Mesenchymal stem cell (in vitro differentiated cells and primary cell): Measurements from ENCODE around the gene PFN3.
A peak's percentile ranks its signal among the peaks of the same experiment; 100 is the strongest.

Source experiments
- DNase-seq: peaks from one replicate; pipeline ENCODE4 v3.0.0-alpha.2; 2013
- H2AFZ ChIP-seq: one replicate; pipeline ENCODE4 v1.6.1; 2013; ENCODE audit warnings: low read depth, mild to moderate bottlenecking, control low read depth, inconsistent platforms, low read length, moderate library complexity
- H2AK5ac ChIP-seq: 2 replicates; pipeline ENCODE4 v1.6.1; 2013; ENCODE audit warnings: low read length, moderate library complexity, mild to moderate bottlenecking, inconsistent platforms; ENCODE audit not compliant: severe bottlenecking
- H2BK120ac ChIP-seq: one replicate; pipeline ENCODE4 v1.6.1; 2013; ENCODE audit warnings: low read depth, mild to moderate bottlenecking, inconsistent platforms, low read length, moderate library complexity
- H2BK12ac ChIP-seq, 2 experiments: one replicate each; pipeline ENCODE4 v1.6.1; 2013; ENCODE audit warnings: inconsistent platforms in 2 of 2, low read length in 2 of 2, mild to moderate bottlenecking in 2 of 2, moderate library complexity in 2 of 2, control low read depth in 1 of 2
- H2BK15ac ChIP-seq: one replicate; pipeline ENCODE4 v1.6.1; 2013; ENCODE audit warnings: mild to moderate bottlenecking, low read depth, inconsistent platforms; ENCODE audit not compliant: poor library complexity, severe bottlenecking
- H2BK5ac ChIP-seq: 2 replicates; pipeline ENCODE4 v1.6.1; 2013; ENCODE audit warnings: low read depth, mild to moderate bottlenecking, low read length, control low read depth, inconsistent platforms; ENCODE audit not compliant: poor library complexity, severe bottlenecking
- H3K14ac ChIP-seq, 2 experiments: one replicate each; pipeline ENCODE4 v1.6.1; 2013; ENCODE audit warnings: inconsistent platforms in 2 of 2, low read length in 2 of 2, control low read depth in 1 of 2, mild to moderate bottlenecking in 1 of 2, moderate library complexity in 1 of 2
- H3K18ac ChIP-seq, 2 experiments: one replicate each; pipeline ENCODE4 v1.6.1; 2013; ENCODE audit warnings: inconsistent platforms in 2 of 2, low read length in 2 of 2, control low read depth in 1 of 2, low read depth in 1 of 2, mild to moderate bottlenecking in 1 of 2
- H3K23ac ChIP-seq, 2 experiments: one replicate each; pipeline ENCODE4 v1.6.1; 2013; ENCODE audit warnings: inconsistent platforms in 2 of 2, low read length in 2 of 2, mild to moderate bottlenecking in 2 of 2, moderate library complexity in 2 of 2, control low read depth in 1 of 2
- H3K27ac ChIP-seq: 2 replicates; pipeline ENCODE4 v1.5.1; 2013; ENCODE audit warnings: mild to moderate bottlenecking, moderate library complexity, low read length, control low read depth, inconsistent platforms; ENCODE audit not compliant: poor library complexity, severe bottlenecking
- H3K27me3 ChIP-seq, 2 experiments: 2 replicates each; pipeline versions ENCODE4 v1.6.1 to v1.7.0; 2013; ENCODE audit warnings: low read length in 2 of 2, mild to moderate bottlenecking in 2 of 2, moderate library complexity in 2 of 2, control low read depth in 1 of 2, inconsistent platforms in 1 of 2; ENCODE audit not compliant: control insufficient read depth in 1 of 2, insufficient read depth in 1 of 2
- H3K36me3 ChIP-seq, 2 experiments: 2 replicates each; pipeline versions ENCODE4 v1.6.1 to v1.7.0; 2013; ENCODE audit warnings: low read length in 2 of 2, control low read depth in 1 of 2, inconsistent platforms in 1 of 2, low read depth in 1 of 2, mild to moderate bottlenecking in 1 of 2; ENCODE audit not compliant: insufficient read depth in 2 of 2, control insufficient read depth in 1 of 2
- H3K4ac ChIP-seq, 2 experiments: one replicate each; pipeline ENCODE4 v1.6.1; 2013; ENCODE audit warnings: inconsistent platforms in 2 of 2, low read length in 2 of 2, mild to moderate bottlenecking in 2 of 2, moderate library complexity in 2 of 2, control low read depth in 1 of 2, low read depth in 1 of 2
- H3K4me1 ChIP-seq: 2 replicates; pipeline ENCODE4 v1.6.1; 2013; ENCODE audit warnings: low read depth, low read length, control low read depth; ENCODE audit not compliant: control insufficient read depth, insufficient read depth
- H3K4me2 ChIP-seq: 2 replicates; pipeline ENCODE4 v1.6.1; 2013; ENCODE audit warnings: low read length, mild to moderate bottlenecking, inconsistent platforms; ENCODE audit not compliant: poor library complexity, severe bottlenecking
- H3K4me3 ChIP-seq, 2 experiments: 2 replicates each; pipeline versions ENCODE4 v1.5.1 to v1.7.0; 2013; ENCODE audit warnings: low read length in 2 of 2, mild to moderate bottlenecking in 2 of 2, control low read depth in 1 of 2, low read depth in 1 of 2; ENCODE audit not compliant: insufficient read depth in 1 of 2
- H3K79me1 ChIP-seq: replicated peaks from 2 replicates; pipeline ENCODE4 v1.6.1; 2013; ENCODE audit warnings: mild to moderate bottlenecking, control low read depth, low read length, inconsistent platforms; ENCODE audit not compliant: poor library complexity, severe bottlenecking
- H3K9ac ChIP-seq: 2 replicates; pipeline ENCODE4 v1.7.0; 2013; ENCODE audit warnings: mild to moderate bottlenecking, low read length, moderate library complexity
- H3K9me3 ChIP-seq: 2 replicates; pipeline ENCODE4 v1.7.0; 2013; ENCODE audit warnings: mild to moderate bottlenecking, low read length; ENCODE audit not compliant: control insufficient read depth
- H4K8ac ChIP-seq: one replicate; pipeline ENCODE4 v1.6.1; 2013; ENCODE audit warnings: inconsistent platforms, mild to moderate bottlenecking, low read length, moderate library complexity
- H4K91ac ChIP-seq: one replicate; pipeline ENCODE4 v1.6.1; 2013; ENCODE audit warnings: mild to moderate bottlenecking, low read length, inconsistent platforms
- WGBS: methylation state at CpG from one replicate; pipeline ENCODE4 v1.1.7; 2013; ENCODE audit warnings: mixed read lengths; 5-methylcytosine and 5-hydroxymethylcytosine counted together

PFN3 gene

DNA sequence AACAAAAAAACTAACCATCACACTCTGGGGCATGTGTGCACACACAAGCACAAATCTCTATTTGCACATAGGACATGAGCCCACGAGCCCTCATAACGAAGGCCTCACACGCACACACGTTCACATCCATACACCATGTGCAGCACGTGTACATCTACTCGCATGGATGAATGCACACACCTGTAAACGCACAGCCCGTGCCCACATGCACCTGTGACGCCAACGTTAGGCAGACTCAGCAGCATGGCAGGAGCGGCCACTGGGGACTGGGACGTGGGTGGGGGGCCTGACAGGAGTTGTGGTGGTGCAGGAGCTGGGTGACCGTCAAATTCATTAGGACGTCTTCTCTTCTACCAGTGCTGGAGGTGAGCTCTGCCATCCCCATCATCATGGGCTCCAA lies 13.1 kb downstream of the PFN3 start:
- Histone ChIP-seq H3K18ac (no peak overlapping the region), H2BK120ac (no peak overlapping the region), H3K9ac (no peak overlapping the region), H4K91ac (peak overlapping the region; percentile 1), H2AFZ (no peak overlapping the region), H4K8ac (no peak overlapping the region), H3K27me3 (peaks cover 10 to 50% of the 10 kb centered on the region in 2 experiments), H2BK12ac (no peak overlapping the region), H2BK5ac (no peak overlapping the region), H3K23ac (no peak overlapping the region), H3K36me3 (no peaks in the 10 kb centered on the region), H3K9me3 (no peaks in the 10 kb centered on the region), H3K27ac (no peak overlapping the region), H3K4me1 (peaks cover 22% of the 10 kb centered on the region), H2BK15ac (no peak overlapping the region), H3K4me2 (no peak overlapping the region), H3K14ac (no peak overlapping the region), H3K4me3 (no peak overlapping the region), H3K79me1 (no peaks in the 10 kb centered on the region), H2AK5ac (no peak overlapping the region), H3K4ac (no peak overlapping the region)
- 95% methylated on average over 12 of the region's 14 CpGs for WGBS
- DNase-seq: no peak

DNA sequence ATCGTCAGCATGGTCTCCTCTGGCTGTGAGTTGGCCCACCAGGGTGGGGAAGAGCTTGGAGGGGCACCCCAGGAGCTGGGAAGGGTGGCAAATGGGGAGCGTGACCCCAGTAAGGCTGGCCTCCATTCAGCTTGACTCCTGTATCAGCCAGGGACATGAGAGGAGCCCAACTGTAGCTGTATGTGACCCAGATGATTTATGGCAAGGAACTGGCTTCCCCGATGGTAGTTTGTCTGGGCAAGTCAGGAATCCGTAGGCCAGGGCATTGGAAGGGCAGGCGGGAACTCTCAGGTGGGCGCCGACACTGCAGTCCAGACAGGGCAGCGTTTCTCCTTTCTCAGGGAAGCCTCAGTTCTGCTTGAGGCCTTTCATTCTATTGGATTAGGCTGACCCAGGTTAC lies 13.9 kb downstream of the PFN3 start:
- H3K4me3 ChIP-seq: no peak overlapping the region
- H3K18ac ChIP-seq: no peak overlapping the region
- no peak overlapping the region for H3K9ac ChIP-seq
- H2AFZ ChIP-seq: no peak overlapping the region
- H2BK12ac ChIP-seq: no peak overlapping the region
- H3K4me2 ChIP-seq: no peak overlapping the region
- H3K9me3 ChIP-seq: no peaks in the 10 kb centered on the region
- no peak overlapping the region for H4K91ac ChIP-seq
- H3K27me3 ChIP-seq: peaks cover 10 to 57% of the 10 kb centered on the region in 2 experiments
- no peak overlapping the region for H4K8ac ChIP-seq
- no peak overlapping the region for H2BK120ac ChIP-seq
- no peak overlapping the region for H3K27ac ChIP-seq
- peaks cover 22% of the 10 kb centered on the region for H3K4me1 ChIP-seq
- H3K36me3 ChIP-seq: no peaks in the 10 kb centered on the region
- no peak for DNase-seq
- H3K79me1 ChIP-seq: no peaks in the 10 kb centered on the region
- H2BK15ac ChIP-seq: no peak overlapping the region
- H3K4ac ChIP-seq: no peak overlapping the region
- no peak overlapping the region for H3K23ac ChIP-seq
- H3K14ac ChIP-seq: no peak overlapping the region
- no peak overlapping the region for H2AK5ac ChIP-seq
- WGBS: 90% methylated on average over 8 of the region's 8 CpGs
- no peak overlapping the region for H2BK5ac ChIP-seq

- H3K9ac ChIP-seq: no peak overlapping the region
- H3K18ac ChIP-seq: no peak overlapping the region
- no peak overlapping the region for H3K4me3 ChIP-seq
- no peak overlapping the region for H2AK5ac ChIP-seq
- H3K4me2 ChIP-seq: no peak overlapping the region
- no peak overlapping the region for H2BK12ac ChIP-seq
- H3K14ac ChIP-seq: peak overlapping the region in 1 of 2 experiments; percentile 26
- no peak for DNase-seq
- H2BK15ac ChIP-seq: no peak overlapping the region
- H3K4ac ChIP-seq: no peak overlapping the region
- peaks cover 10 to 65% of the 10 kb centered on the region in 2 experiments for H3K27me3 ChIP-seq
- H2AFZ ChIP-seq: no peak overlapping the region
- no peak overlapping the region for H3K23ac ChIP-seq
- H4K91ac ChIP-seq: no peak overlapping the region
- no peak overlapping the region for H2BK120ac ChIP-seq
- no peaks in the 10 kb centered on the region for H3K79me1 ChIP-seq
- no peaks in the 10 kb centered on the region for H3K36me3 ChIP-seq
- H2BK5ac ChIP-seq: no peak overlapping the region
- no peak overlapping the region for H3K27ac ChIP-seq
- 79% methylated on average over 11 of the region's 11 CpGs for WGBS
- H4K8ac ChIP-seq: no peak overlapping the region
- H3K4me1 ChIP-seq: peaks cover 22% of the 10 kb centered on the region
- no peaks in the 10 kb centered on the region for H3K9me3 ChIP-seq
Observed at GRCh38 chr5:177385720-177386119, 14.7 kb downstream of the PFN3 start.

GRCh38 chr5:177384134-177384533 lies 16.3 kb downstream of the PFN3 start, which contains the start of gene SLC34A1:
SLC34A1 (plus strand) TSS chr5:177384434; CDS start chr5:177385742, 1,308 bp downstream.
- no peak within 1 kb of the TSS for H3K18ac ChIP-seq
- no peaks in the 10 kb centered on the region for H3K79me1 ChIP-seq
- no peak within 1 kb of the TSS for H3K9ac ChIP-seq
- H3K4me3 ChIP-seq: no peak within 1 kb of the TSS
- WGBS: 70% methylated on average over 4 of the region's 4 CpGs
- H4K8ac ChIP-seq: no peak within 1 kb of the TSS
- no peak within 1 kb of the TSS for H2BK15ac ChIP-seq
- no peak within 1 kb of the TSS for H3K4me2 ChIP-seq
- H3K36me3 ChIP-seq: no peaks in the 10 kb centered on the region
- no peak within 1 kb of the TSS for H3K27ac ChIP-seq
- no peak within 1 kb of the TSS for H2AK5ac ChIP-seq
- peaks cover 13% of the 10 kb centered on the region for H3K4me1 ChIP-seq
- no peak within 1 kb of the TSS for H3K4ac ChIP-seq
- H3K23ac ChIP-seq: no peak within 1 kb of the TSS
- no peak within 1 kb of the TSS for H2BK5ac ChIP-seq
- no peak within 1 kb of the TSS for H2BK120ac ChIP-seq
- no peak within 1 kb of the TSS for H2AFZ ChIP-seq
- H3K14ac ChIP-seq: no peak within 1 kb of the TSS
- H4K91ac ChIP-seq: no peak within 1 kb of the TSS
- no peak for DNase-seq
- H3K9me3 ChIP-seq: no peaks in the 10 kb centered on the region
- H2BK12ac ChIP-seq: no peak within 1 kb of the TSS
- H3K27me3 ChIP-seq: peaks cover 10 to 66% of the 10 kb centered on the region in 2 experiments
